LNCAP (cell line): ENCODE data around the gene CASQ2.

ENCODE experiments used
- TF ChIP-seq, protein P1 (sequence below): fragments of 450-650 bp; IDR thresholded peaks from 2 replicates; pipeline ENCODE4 v1.5.1; 2017; ENCODE audit warnings: mild to moderate bottlenecking

The CASQ2 gene

DNA sequence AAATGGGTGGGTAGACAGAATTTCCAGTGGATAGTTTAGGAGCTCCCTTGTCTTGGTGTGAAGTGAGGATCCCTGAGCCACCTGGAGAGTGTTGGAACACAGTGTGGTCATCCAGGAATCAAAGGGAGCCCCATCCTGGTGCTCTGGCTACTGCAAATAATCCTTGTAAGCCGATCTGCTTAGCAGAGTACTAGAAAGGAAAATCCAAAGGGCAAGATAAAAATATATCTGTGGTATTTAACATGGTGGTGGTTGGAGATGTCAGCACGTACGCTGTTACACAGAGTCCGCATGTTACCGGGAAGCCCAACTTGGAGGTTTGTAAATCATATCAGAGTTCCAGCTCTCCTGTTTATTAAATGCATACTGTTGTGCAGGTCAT, 87.8 kb downstream of the CASQ2 start:
- TF ChIP-seq, protein P1, sequence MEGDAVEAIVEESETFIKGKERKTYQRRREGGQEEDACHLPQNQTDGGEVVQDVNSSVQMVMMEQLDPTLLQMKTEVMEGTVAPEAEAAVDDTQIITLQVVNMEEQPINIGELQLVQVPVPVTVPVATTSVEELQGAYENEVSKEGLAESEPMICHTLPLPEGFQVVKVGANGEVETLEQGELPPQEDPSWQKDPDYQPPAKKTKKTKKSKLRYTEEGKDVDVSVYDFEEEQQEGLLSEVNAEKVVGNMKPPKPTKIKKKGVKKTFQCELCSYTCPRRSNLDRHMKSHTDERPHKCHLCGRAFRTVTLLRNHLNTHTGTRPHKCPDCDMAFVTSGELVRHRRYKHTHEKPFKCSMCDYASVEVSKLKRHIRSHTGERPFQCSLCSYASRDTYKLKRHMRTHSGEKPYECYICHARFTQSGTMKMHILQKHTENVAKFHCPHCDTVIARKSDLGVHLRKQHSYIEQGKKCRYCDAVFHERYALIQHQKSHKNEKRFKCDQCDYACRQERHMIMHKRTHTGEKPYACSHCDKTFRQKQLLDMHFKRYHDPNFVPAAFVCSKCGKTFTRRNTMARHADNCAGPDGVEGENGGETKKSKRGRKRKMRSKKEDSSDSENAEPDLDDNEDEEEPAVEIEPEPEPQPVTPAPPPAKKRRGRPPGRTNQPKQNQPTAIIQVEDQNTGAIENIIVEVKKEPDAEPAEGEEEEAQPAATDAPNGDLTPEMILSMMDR, result no peak

DNA sequence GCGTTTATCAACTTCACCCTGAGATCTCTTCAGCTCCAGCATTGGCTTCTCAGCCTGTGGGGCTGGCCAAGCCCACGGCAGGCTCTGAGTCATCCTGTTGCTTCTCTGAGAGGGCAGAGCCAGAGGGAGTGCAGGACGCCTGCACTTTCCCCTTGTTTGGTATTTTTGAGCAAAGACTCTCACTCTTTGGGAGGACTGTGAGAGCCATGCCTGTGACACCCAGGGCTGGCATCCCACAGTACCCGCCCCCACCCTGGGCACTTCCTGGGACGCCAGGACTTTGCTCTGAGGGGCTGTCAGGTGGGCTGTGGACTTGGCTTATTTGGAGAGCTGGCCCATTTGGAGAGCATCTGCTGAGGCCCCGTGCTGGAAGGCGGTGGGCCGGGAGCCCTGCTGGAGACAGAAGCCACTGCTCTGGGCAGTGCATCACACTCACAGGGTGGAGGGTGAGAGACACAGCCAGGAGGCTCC, 89.3 kb downstream of the CASQ2 start:
- TF ChIP-seq, protein P1, result no peak

DNA sequence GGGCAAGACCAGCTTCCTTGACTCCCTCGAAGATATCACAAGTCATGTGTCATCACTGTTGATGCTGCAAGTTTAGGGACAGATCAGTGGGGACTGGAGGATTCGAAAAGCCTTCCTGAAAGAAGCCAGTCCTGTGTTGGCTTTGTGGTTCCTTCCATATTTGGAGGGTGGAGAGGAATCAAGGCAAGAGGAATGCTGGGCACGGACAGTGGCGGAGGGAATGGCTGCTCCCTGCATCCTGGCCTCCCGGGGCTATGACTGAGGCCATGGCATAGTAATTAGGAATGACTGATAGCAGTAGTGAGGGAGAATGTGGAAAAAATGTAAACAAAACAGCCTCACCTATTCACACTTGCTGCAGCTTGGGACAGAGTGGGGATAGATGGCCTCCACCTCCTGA, 90.4 kb downstream of the CASQ2 start:
- TF ChIP-seq, protein P1, result no peak

DNA sequence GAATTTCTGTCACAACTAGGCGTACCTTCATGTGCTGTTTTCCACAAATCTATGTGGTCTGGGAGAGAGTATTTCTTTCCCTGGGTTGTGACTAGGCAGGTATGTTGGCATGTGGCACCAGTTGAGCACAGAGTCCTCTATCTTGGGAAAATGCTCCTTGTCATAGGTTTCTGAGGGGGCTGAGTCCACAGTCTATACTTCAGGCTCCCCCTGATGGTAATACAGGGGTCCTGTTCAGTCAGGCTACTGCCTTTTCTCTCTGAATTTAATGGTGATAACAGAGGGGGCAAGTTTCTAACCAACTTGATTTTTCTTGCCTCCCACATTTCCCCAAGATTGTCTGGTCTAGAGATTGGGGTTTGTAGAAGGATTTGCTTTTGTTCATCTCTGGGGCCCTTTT, 90.9 kb downstream of the CASQ2 start:
- TF ChIP-seq, protein P1, result no peak

DNA sequence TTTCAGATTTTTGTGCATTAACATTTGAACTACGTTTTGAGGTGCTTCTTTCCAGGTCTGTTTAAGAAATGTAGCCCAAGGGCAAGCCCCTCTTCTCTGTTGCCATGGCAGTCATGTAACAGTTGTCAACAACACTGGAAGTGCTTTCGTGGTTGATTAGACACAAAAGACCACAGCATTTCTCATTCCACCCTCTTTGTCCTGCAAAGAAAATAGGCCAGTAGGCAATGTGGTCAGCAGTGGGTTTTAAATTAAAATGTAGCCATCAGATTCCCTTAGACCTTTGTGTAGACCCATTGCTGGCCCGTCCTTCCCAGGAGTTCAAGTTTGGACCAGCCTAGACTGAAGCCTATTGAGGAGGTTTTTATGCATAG, 91.3 kb downstream of the CASQ2 start:
- TF ChIP-seq, protein P1, result no peak

DNA sequence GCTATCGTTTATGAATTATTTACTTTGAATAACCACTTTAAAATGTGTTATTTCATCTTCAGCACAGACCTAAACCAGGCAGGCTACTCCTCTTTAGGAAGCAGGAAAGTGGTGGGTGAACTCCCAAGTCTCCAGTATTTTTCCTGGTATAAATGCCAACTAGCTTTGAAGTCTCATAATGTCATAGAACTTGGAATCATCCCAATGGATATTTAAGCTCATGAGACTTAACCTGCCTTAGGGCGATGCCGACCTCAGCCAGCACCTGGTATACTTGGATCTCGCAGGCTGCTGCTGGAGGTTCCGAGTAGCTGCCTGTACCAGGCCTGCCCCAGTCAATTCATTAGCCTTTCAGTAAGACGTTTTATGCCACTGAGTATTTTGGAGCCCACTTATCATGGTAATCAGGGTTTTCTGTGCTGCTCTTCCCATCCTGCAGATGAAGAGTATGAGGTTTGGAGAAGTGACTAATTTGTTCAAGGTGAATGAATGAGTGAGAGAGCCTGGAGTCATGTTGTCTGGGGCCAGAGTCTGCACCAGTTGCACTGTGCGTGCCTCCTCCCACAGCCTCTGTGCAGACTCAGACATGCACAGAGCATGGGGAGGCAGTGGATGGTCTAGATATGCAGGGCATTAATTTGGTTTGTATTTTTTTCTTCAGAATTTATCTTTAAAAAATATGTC, 91.9 kb downstream of the CASQ2 start:
- TF ChIP-seq, protein P1, result no peak

DNA sequence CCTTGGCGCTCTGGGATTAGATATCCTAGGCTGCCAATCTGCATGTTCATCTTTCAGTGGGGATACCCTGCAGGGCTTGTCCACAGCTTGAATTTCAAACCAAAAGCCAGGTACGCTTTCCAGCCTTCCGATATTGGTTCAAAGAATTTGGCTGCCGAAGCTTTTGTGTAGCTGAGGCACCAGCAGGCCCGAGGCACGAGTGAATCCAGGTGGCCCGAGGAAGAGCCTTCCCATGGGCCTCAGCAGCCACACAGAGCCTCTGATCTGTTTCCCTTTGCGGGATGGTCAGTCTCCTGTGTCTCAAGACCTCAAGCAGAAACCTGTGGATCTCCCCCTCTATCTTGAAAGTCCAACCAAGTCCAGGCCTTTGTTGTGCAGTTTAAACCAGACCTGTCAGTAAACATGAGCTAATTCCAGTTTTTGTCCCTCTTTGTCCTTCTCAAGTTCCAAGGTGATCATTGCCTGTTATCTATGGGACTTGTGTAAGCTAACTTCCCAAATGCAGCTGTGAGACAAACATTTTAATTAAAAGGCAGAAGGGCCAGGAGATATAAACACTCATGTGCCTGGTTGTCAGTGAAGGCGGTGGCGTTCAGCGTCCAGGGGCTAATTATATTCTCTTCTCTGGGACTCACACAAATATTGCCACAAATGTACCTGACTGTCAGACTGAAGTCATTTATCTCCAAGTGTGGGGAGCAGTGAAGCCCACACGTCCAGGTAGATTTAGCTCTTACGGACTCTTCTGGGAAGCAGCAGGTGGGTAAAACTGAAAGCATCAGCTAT, 96.1 kb downstream of the CASQ2 start:
- TF ChIP-seq, protein P1, result no peak
